KMS-11 (cell line): Measurements from ENCODE around the gene RBBP8NL.

Experiments used
- H2AFZ ChIP-seq: fragments of 200-600 bp; sonication (generic); 2 replicates; pipeline ENCODE4 v1.6.1; 2016; ENCODE audit warnings: antibody characterized with exemption, mixed run types, low read depth
- H3K27ac ChIP-seq: fragments of 200-600 bp; sonication (generic); 2 replicates; pipeline ENCODE4 v1.6.1; 2016; ENCODE audit warnings: mild to moderate bottlenecking, mixed run types
- H3K27me3 ChIP-seq: fragments of 200-600 bp; sonication (generic); 2 replicates; pipeline ENCODE4 v1.6.1; 2017; ENCODE audit warnings: mild to moderate bottlenecking, low read depth, mixed run types, moderate library complexity; ENCODE audit not compliant: insufficient read depth
- H3K36me3 ChIP-seq: fragments of 200-600 bp; sonication (generic); 2 replicates; pipeline ENCODE4 v1.6.1; 2017; ENCODE audit warnings: mild to moderate bottlenecking, mixed run types; ENCODE audit not compliant: insufficient read depth
- H3K4me1 ChIP-seq: fragments of 200-600 bp; sonication (generic); 2 replicates; pipeline ENCODE4 v1.6.1; 2016; ENCODE audit warnings: mild to moderate bottlenecking, low read depth, mixed run types; ENCODE audit not compliant: poor library complexity, severe bottlenecking
- H3K4me2 ChIP-seq: fragments of 200-600 bp; sonication (generic); 2 replicates; pipeline ENCODE4 v1.7.0; 2016; ENCODE audit warnings: mild to moderate bottlenecking, mixed run types
- H3K4me3 ChIP-seq: fragments of 200-600 bp; sonication (generic); IDR thresholded peaks from 2 replicates; pipeline ENCODE4 v1.6.1; 2017; ENCODE audit warnings: low read depth, low read length, mixed read lengths; ENCODE audit not compliant: insufficient read depth
- H3K79me2 ChIP-seq: fragments of 200-600 bp; sonication (generic); 2 replicates; pipeline ENCODE4 v1.6.1; 2016; ENCODE audit warnings: low read depth, mixed run types; ENCODE audit not compliant: insufficient read depth
- H3K9ac ChIP-seq: fragments of 200-600 bp; sonication (generic); 2 replicates; pipeline ENCODE4 v1.6.1; 2016; ENCODE audit warnings: mild to moderate bottlenecking, mixed run types
- H4K20me1 ChIP-seq: fragments of 200-600 bp; sonication (generic); 2 replicates; pipeline ENCODE4 v1.6.1; 2016; ENCODE audit warnings: mild to moderate bottlenecking, mixed run types; ENCODE audit not compliant: insufficient read depth
- TF ChIP-seq, protein P1 (sequence below): fragments of 200-600 bp; sonication (generic); conservative IDR thresholded peaks from 2 replicates; pipeline ENCODE4 v1.6.1; 2017; ENCODE audit warnings: low read depth, mild to moderate bottlenecking, antibody characterized with exemption, low read length, moderate library complexity, mixed read lengths

The RBBP8NL gene

DNA sequence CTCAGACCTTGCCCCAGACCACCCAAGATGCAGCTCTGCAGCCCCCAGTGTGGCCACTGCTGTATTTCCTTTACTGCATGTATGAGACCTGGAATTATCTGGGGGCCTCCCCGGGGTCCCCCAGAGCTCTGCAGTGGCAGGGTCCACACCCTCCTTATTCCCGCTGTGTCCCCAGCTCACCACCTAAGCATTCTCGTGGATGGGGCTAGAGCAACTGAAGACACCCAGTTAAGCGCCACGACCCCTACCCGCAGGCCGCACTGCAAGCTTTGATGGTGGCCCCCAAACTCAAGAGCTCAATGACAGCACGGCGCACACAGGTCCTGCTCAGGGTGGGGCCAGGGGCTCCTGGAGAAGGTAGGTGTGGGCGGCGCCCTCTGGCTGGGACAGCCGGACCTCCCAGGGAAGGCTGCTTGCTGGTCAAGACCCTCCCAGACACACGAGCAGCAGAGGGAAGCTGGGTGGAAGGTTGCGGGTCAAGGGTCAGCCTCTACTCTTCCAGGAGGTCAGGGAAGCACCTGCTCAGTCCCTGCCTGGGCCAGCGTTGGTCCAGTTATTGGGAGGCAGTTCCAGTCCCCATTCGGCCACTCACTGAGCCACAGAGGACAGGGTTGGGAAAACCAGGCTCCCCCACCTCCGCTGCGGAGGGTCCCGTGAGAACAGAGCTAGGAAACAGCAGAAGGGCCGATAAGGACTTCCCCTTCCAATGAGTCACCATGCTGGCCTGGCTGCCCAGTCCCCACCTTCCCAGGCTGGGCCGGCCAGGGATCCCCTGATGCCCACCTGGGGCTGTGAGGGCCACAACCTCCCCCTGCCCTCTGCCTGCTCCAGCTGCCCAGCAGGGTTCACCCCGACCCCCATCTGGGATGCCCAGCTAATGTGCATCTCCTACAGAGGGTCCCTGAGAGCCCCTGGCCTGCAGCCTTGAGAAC, 63.2 kb downstream of the RBBP8NL start:
- Histone ChIP-seq H3K4me2 (no peak overlapping the region), H4K20me1 (no peaks in the 10 kb centered on the region), H3K4me1 (peaks cover 26% of the 10 kb centered on the region), H2AFZ (no peak overlapping the region), H3K9ac (no peak overlapping the region), H3K27ac (no peak overlapping the region), H3K79me2 (no peaks in the 10 kb centered on the region; the same call in 1 of the 2 replicates), H3K27me3 (peaks cover 16% of the 10 kb centered on the region), H3K36me3 (no peaks in the 10 kb centered on the region), H3K4me3 (no peak overlapping the region)
- TF ChIP-seq, protein P1, sequence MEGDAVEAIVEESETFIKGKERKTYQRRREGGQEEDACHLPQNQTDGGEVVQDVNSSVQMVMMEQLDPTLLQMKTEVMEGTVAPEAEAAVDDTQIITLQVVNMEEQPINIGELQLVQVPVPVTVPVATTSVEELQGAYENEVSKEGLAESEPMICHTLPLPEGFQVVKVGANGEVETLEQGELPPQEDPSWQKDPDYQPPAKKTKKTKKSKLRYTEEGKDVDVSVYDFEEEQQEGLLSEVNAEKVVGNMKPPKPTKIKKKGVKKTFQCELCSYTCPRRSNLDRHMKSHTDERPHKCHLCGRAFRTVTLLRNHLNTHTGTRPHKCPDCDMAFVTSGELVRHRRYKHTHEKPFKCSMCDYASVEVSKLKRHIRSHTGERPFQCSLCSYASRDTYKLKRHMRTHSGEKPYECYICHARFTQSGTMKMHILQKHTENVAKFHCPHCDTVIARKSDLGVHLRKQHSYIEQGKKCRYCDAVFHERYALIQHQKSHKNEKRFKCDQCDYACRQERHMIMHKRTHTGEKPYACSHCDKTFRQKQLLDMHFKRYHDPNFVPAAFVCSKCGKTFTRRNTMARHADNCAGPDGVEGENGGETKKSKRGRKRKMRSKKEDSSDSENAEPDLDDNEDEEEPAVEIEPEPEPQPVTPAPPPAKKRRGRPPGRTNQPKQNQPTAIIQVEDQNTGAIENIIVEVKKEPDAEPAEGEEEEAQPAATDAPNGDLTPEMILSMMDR, result no peak

DNA sequence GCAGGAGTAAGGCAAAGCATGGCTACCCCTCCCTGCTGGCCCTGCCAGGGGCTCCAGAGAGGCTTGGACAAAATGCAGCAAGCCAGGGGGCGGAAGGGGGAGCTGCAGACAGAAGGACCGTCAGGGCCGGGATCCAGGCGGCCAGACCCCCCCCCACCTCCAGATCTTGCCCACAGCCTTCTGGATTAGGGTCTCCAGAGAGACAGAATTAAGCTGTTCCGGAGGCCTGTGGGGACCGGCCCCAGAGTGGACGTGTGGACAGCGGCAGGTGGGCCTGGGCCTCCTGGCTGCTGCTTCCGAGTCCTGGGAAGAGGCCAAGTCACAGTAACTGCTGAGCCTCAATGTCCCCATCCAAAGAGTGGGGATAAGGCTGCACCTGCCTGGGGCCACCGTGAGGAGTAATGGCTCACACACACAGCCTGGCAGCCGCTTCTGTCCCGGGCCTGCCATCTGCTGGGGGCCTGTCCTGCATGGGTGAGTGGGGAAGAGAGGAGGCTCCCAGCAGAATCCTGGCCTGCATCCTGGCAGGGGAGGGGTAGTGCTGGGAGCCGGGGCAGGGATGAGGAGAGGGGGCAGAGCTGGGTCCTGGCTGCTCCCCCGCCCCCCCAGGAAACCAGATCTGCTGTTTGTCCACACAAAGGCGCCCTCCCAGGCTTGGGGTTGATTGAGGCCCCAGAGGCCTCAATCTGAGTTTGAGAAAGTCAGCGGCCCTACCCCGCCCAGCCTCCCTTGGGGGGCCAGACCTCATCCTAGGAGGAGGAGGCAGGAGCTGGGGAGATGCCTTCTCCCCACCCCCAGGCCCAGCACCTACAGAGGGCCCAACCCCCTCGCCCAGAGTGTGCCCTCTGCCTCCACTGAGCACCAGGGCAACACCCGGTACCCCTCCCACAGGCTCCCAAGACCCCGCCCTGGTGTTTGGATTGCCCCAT, 64.1 kb downstream of the RBBP8NL start:
- TF ChIP-seq, protein P1, result no peak
- Histone ChIP-seq H2AFZ (no peak overlapping the region), H3K27me3 (peaks cover 9% of the 10 kb centered on the region), H3K9ac (no peak overlapping the region), H3K4me2 (no peak overlapping the region), H3K27ac (no peak overlapping the region), H3K4me1 (peaks cover 21% of the 10 kb centered on the region), H3K79me2 (no peaks in the 10 kb centered on the region; the same call in 1 of the 2 replicates), H3K36me3 (no peaks in the 10 kb centered on the region), H4K20me1 (no peaks in the 10 kb centered on the region), H3K4me3 (no peak overlapping the region)

DNA sequence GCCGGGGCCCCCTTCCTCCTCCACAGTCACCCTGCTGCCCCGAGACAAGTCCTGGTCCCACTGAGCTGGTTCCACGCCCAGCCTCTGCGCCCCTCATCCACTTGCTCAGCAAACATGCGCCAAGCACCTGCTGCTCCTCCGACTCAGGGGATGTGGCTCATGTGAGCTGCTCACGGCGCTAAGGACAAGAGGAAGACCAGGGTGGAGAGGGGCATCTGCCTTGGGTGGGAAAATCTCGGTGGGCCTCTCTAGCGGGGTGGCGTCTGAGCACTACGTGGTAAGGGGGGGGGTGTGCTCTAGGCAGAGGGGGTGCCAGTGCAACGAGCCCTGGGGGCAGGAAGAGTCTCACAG, 64.8 kb downstream of the RBBP8NL start:
- Histone ChIP-seq H3K27ac (no peak overlapping the region), H3K36me3 (no peaks in the 10 kb centered on the region), H3K27me3 (peaks cover 2% of the 10 kb centered on the region), H2AFZ (no peak overlapping the region), H4K20me1 (no peaks in the 10 kb centered on the region), H3K79me2 (no peaks in the 10 kb centered on the region; the same call in 1 of the 2 replicates), H3K4me2 (no peak overlapping the region), H3K9ac (no peak overlapping the region), H3K4me3 (no peak overlapping the region), H3K4me1 (peaks cover 14% of the 10 kb centered on the region)
- TF ChIP-seq, protein P1, result no peak

DNA sequence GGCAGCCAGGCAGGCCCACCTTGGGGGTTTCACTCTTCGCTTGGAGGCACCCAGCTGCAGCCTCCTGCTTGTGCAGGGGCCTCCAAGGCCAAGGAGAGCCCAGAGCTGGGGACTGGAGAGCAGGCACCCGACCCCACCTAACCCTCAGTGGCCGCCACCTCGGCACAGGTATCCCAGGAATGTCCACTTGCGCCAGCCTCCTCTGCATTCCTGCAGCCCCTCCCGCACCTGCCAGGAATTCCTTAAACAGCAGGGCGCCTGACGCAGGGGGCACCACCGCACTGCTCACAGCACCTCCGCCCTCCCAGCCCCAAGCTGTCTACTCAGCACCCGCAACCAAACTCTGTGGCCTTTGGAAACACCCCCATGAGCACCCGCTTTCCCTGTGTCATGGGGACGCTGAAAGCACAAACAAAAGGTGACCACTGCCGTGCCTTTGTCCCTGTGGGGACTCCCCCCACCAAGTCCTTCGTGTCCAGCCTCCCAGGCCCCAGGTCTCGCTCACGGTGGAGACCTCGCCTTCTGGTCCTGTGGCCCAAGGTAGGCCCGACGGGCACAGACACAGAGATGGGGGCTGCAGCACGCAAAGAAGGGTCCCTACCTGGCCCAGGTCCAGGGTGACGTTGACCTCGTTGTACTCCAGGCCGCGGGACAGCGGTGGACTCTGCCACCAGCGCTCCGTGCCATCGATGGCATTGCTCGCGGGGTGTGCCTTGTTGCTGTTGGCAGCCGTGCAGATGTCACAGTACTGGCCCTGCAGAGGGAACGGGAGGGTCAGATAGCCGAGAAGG, 65.3 kb downstream of the RBBP8NL start:
- no peak overlapping the region for H3K27ac ChIP-seq
- H3K4me1 ChIP-seq, result peaks cover 12% of the 10 kb centered on the region
- no peaks in the 10 kb centered on the region for H3K36me3 ChIP-seq
- no peak overlapping the region for H2AFZ ChIP-seq
- H3K9ac ChIP-seq, result no peak overlapping the region
- no peak overlapping the region for H3K4me3 ChIP-seq
- H3K4me2 ChIP-seq, result no peak overlapping the region
- H3K27me3 ChIP-seq, result no peaks in the 10 kb centered on the region; the same call in 1 of the 2 replicates
- no peaks in the 10 kb centered on the region for H4K20me1 ChIP-seq
- no peaks in the 10 kb centered on the region; the same call in 1 of the 2 replicates for H3K79me2 ChIP-seq
- TF ChIP-seq, protein P1, result no peak
